K562 (cell line): ENCODE data around the gene FOSL1. TPM values are rescaled to one million over a fixed set of nuclear protein-coding genes. Genes with fewer than 3 reads are reported as not detected.

ENCODE experiments used
- ARID2 ChIP-seq: fragments of 450-650 bp; IDR thresholded peaks from 2 replicates; pipeline ENCODE4 v1.6.1; 2017; ENCODE audit warnings: antibody characterized with exemption, mild to moderate bottlenecking
- CBX2 ChIP-seq: fragments of 200-600 bp; sonication (generic); IDR thresholded peaks from one replicate; pipeline ENCODE4 v1.6.1; 2012; ENCODE audit warnings: mild to moderate bottlenecking, low read length, inconsistent platforms; ENCODE audit not compliant: insufficient read depth, poor library complexity, severe bottlenecking
- CREB1 ChIP-seq, 2 experiments: sonication (generic) in 1 of 2; formaldehyde crosslinking in 1 of 2; IDR thresholded peaks; 2 replicates each; pipeline versions ENCODE4 v1.6.1 to v1.8.0; 2012 to 2022; ENCODE audit warnings: inconsistent platforms in 1 of 2, mild to moderate bottlenecking in 1 of 2, missing genetic modification reagents in 1 of 2, moderate library complexity in 1 of 2
- ELK3 ChIP-seq: fragments of 450-650 bp; formaldehyde crosslinking; IDR thresholded peaks from 2 replicates; pipeline ENCODE4 v1.4.0; 2020; ENCODE audit warnings: mild to moderate bottlenecking
- HDAC8 ChIP-seq: fragments of 450-650 bp; IDR thresholded peaks from 2 replicates; pipeline ENCODE4 v1.6.1; 2016; ENCODE audit warnings: mild to moderate bottlenecking, missing genetic modification characterization, moderate library complexity, missing compliant biosample characterization
- ILK ChIP-seq: fragments of 450-650 bp; IDR thresholded peaks from 2 replicates; pipeline ENCODE4 v1.6.1; 2016; ENCODE audit warnings: missing genetic modification characterization, low read depth, mild to moderate bottlenecking, missing compliant biosample characterization, moderate library complexity, borderline replicate concordance
- NCOA6 ChIP-seq: fragments of 450-650 bp; IDR thresholded peaks from 2 replicates; pipeline ENCODE4 v1.6.1; 2017; ENCODE audit warnings: mild to moderate bottlenecking
- NUFIP1 ChIP-seq: fragments of 450-650 bp; IDR thresholded peaks from 2 replicates; pipeline ENCODE4 v1.6.1; 2018; ENCODE audit not compliant: partially characterized antibody
- ZNF217 ChIP-seq: sonication (generic); formaldehyde crosslinking; IDR thresholded peaks from 2 replicates; pipeline ENCODE4 v1.8.0; 2022; ENCODE audit warnings: mild to moderate bottlenecking, missing genetic modification reagents
- ZNF280A ChIP-seq: fragments of 450-650 bp; IDR thresholded peaks from 2 replicates; pipeline ENCODE4 v1.6.1; 2018; ENCODE audit warnings: mild to moderate bottlenecking, low read depth; ENCODE audit not compliant: partially characterized antibody
- polyA plus RNA-seq, 8 experiments: library from polyadenylated mRNA; depleted of rRNA in 4 of 8; stranded (reverse) in 5 of 8; unstranded in 3 of 8; fragments of >200 nt; fragmentation: Nextera tagmentation in 2 of 8; fragmentation: Illumina TruSeq in 1 of 8; extraction: Ambion mirVana in 2 of 8; extraction: Trizol in 1 of 8; gene quantifications; 2 replicates each; pipeline versions ENCODE4 v1.2.1 to v1.2.3, GENCODE V29; 2011 to 2014; ENCODE audit warnings: inconsistent platforms in 1 of 8, missing spikeins in 1 of 8
- total RNA-seq, 7 experiments: library from RNA; depleted of rRNA in 6 of 7; stranded (reverse); fragments of >200 nt in 6 of 7; fragmentation: Illumina TruSeq in 2 of 7; extraction: Trizol in 2 of 7; gene quantifications; 2 replicates each; pipeline versions ENCODE4 v1.2.1 to v1.2.3, GENCODE V29; 2011 to 2021; ENCODE audit warnings: low replicate concordance in 1 of 7
- TF ChIP-seq, protein P1 (sequence below): sonication (generic); formaldehyde crosslinking; IDR thresholded peaks from 2 replicates; pipeline ENCODE4 v1.8.1; 2023; ENCODE audit warnings: mild to moderate bottlenecking, missing genetic modification reagents

The FOSL1 gene
- total and polyA plus RNA-seq, 9 of the 15 experiments (the other 6 are each of a cell fraction or from before 2014, with no cell fraction given), result 3.5 to 39.6 (median 10.0) TPM

- TF ChIP-seq CREB1 (IDR thresholded peaks at IDR 0.05) (peak; percentile 86), CREB1 (CRISPR knock-in tag; IDR thresholded peaks at IDR 0.05) (peak; percentile 86), ELK3 (no peak), HDAC8 (tag) (no peak), NCOA6 (no peak), NUFIP1 (no peak), ZNF217 (CRISPR knock-in tag) (no peak), ARID2 (no peak), ZNF280A (no peak), CBX2 (no peak), ILK (tag) (no peak)
- TF ChIP-seq, protein P1, sequence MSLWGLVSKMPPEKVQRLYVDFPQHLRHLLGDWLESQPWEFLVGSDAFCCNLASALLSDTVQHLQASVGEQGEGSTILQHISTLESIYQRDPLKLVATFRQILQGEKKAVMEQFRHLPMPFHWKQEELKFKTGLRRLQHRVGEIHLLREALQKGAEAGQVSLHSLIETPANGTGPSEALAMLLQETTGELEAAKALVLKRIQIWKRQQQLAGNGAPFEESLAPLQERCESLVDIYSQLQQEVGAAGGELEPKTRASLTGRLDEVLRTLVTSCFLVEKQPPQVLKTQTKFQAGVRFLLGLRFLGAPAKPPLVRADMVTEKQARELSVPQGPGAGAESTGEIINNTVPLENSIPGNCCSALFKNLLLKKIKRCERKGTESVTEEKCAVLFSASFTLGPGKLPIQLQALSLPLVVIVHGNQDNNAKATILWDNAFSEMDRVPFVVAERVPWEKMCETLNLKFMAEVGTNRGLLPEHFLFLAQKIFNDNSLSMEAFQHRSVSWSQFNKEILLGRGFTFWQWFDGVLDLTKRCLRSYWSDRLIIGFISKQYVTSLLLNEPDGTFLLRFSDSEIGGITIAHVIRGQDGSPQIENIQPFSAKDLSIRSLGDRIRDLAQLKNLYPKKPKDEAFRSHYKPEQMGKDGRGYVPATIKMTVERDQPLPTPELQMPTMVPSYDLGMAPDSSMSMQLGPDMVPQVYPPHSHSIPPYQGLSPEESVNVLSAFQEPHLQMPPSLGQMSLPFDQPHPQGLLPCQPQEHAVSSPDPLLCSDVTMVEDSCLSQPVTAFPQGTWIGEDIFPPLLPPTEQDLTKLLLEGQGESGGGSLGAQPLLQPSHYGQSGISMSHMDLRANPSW (CRISPR knock-in tag), result no peak
Observed at GRCh38 chr11:65900125-65900898, at the start of gene FOSL1 (continued).
